DND-41 (cell line): Measurements from ENCODE around the gene API5.

Source experiments
- CTCF ChIP-seq: IDR thresholded peaks from 2 replicates; pipeline ENCODE4 v1.5.1; 2012; ENCODE audit warnings: borderline replicate concordance, low read length, moderate library complexity, mild to moderate bottlenecking; ENCODE audit not compliant: poor library complexity, severe bottlenecking; ENCODE audit errors: extremely low read depth
- EZH2 ChIP-seq: IDR thresholded peaks from 3 replicates; pipeline ENCODE4 v1.6.1; 2012; ENCODE audit warnings: borderline replicate concordance, low read depth, mild to moderate bottlenecking, moderate library complexity, low read length, inconsistent platforms; ENCODE audit not compliant: severe bottlenecking

GRCh38 chr11:43341159-43341558 lies 29.4 kb downstream of the API5 start:
- TF ChIP-seq CTCF: no peak
- TF ChIP-seq EZH2: no peak
